B cell (primary cell): ENCODE data around the gene MAP4K4. TPM values are rescaled to one million over a fixed set of nuclear protein-coding genes. Genes with fewer than 3 reads are reported as not detected.

Experiments
- ATAC-seq: fragments of 200-7000 bp; cut with Tn5 transposase; one replicate; pipeline ENCODE4 v1.10.0; 2021; ENCODE audit warnings: low read depth, mild to moderate bottlenecking, moderate number of reproducible peaks, moderate library complexity
- CTCF ChIA-PET: fragments of 350-600 bp; sonication (Branson Sonifier 250); formaldehyde crosslinking; loops from one replicate; lab custom pipeline; 2021; ENCODE audit warnings: antibody characterized with exemption, inconsistent platforms; lab: Charles Lee
- POLR2A ChIA-PET: fragments of 350-600 bp; sonication (Branson Sonifier 250); formaldehyde crosslinking; loops from one replicate; lab custom pipeline; 2021; ENCODE audit warnings: antibody characterized with exemption; lab: Charles Lee
- DNase-seq: peaks from one replicate; pipeline ENCODE4 v3.0.0; 2013
- H2AFZ ChIP-seq: 2 replicates; pipeline ENCODE4 v1.6.1; 2012; ENCODE audit warnings: mild to moderate bottlenecking, low read depth, low read length; ENCODE audit not compliant: insufficient read depth, poor library complexity, severe bottlenecking
- H3K27ac ChIP-seq, 2 donors: 1 replicate in 1 of 2; 2 replicates in 1 of 2; pipeline ENCODE4 v1.5.1; 2012 to 2013; ENCODE audit warnings: low read length in 2 of 2, mild to moderate bottlenecking in 2 of 2, moderate library complexity in 1 of 2
- H3K27me3 ChIP-seq, 4 experiments: fragments of 200-600 bp in 1 of 4; sonication (generic) in 1 of 4; replicated peaks in 1 of 4; 1 replicate in 2 of 4; 2 replicates in 2 of 4; pipeline versions ENCODE4 v1.6.1 to v1.7.0; 2013 to 2016; ENCODE audit warnings: low read length in 3 of 4, mild to moderate bottlenecking in 2 of 4, mixed read lengths in 1 of 4, moderate library complexity in 1 of 4; ENCODE audit not compliant: insufficient read depth in 4 of 4, control insufficient read depth in 3 of 4; ENCODE audit errors: control extremely low read depth in 1 of 4
- H3K36me3 ChIP-seq, 2 experiments: replicated peaks in 1 of 2; 1 replicate in 1 of 2; 2 replicates in 1 of 2; pipeline versions ENCODE4 v1.6.1 to v1.7.1; 2013; ENCODE audit warnings: low read length in 1 of 2; ENCODE audit not compliant: insufficient read depth in 2 of 2, control insufficient read depth in 1 of 2; ENCODE audit errors: control extremely low read depth in 1 of 2, extremely low read depth in 1 of 2
- H3K4me1 ChIP-seq, 2 donors: fragments of 200-600 bp in 1 of 2; sonication (generic) in 1 of 2; 1 replicate in 1 of 2; 2 replicates in 1 of 2; pipeline versions ENCODE4 v1.5.1 to v1.6.1; 2013 to 2017; ENCODE audit warnings: low read length in 2 of 2; ENCODE audit not compliant: control insufficient read depth in 2 of 2, insufficient read depth in 2 of 2
- H3K4me2 ChIP-seq: replicated peaks from 2 replicates; pipeline ENCODE3; 2012; ENCODE audit warnings: mild to moderate bottlenecking, low read depth, low read length; ENCODE audit not compliant: poor library complexity, severe bottlenecking
- H3K4me3 ChIP-seq, 5 experiments: fragments of 200-600 bp in 1 of 5; sonication (generic) in 1 of 5; 1 replicate in 3 of 5; 2 replicates in 2 of 5; pipeline versions ENCODE4 v1.5.1 to v1.7.0; 2011 to 2016; ENCODE audit warnings: low read length in 4 of 5, mild to moderate bottlenecking in 4 of 5, low read depth in 2 of 5, control low read depth in 1 of 5, moderate library complexity in 1 of 5; ENCODE audit not compliant: insufficient read depth in 1 of 5; ENCODE audit errors: control extremely low read depth in 1 of 5, extremely low read depth in 1 of 5
- H3K79me2 ChIP-seq: fragments of 200-600 bp; sonication (generic); one replicate; pipeline ENCODE4 v1.6.0; 2016; ENCODE audit warnings: low read length; ENCODE audit not compliant: control insufficient read depth, insufficient read depth
- H3K9ac ChIP-seq: fragments of 200-600 bp; sonication (generic); 2 replicates; pipeline ENCODE4 v1.6.1; 2017; ENCODE audit warnings: mild to moderate bottlenecking, low read length, moderate library complexity
- H3K9me3 ChIP-seq, 3 donors: one replicate each; pipeline versions ENCODE4 v1.6.1 to v1.7.1; 2013; ENCODE audit warnings: low read length in 2 of 3; ENCODE audit not compliant: control insufficient read depth in 2 of 3, insufficient read depth in 1 of 3; ENCODE audit errors: control extremely low read depth in 1 of 3
- H4K20me1 ChIP-seq: 2 replicates; pipeline ENCODE4 v1.6.0; 2012; ENCODE audit warnings: mild to moderate bottlenecking, low read length; ENCODE audit not compliant: insufficient read depth, control insufficient read depth, poor library complexity, severe bottlenecking
- H3K27ac Mint-ChIP-seq: one replicate; pipeline ENCODE4 v1.8.0; 2021; ENCODE audit warnings: mixed read lengths
- H3K27me3 Mint-ChIP-seq: one replicate; pipeline ENCODE4 v1.8.0; 2021; ENCODE audit warnings: mixed read lengths
- H3K4me1 Mint-ChIP-seq: one replicate; pipeline ENCODE4 v1.8.0; 2021; ENCODE audit warnings: mixed read lengths
- H3K4me3 Mint-ChIP-seq: one replicate; pipeline ENCODE4 v1.8.0; 2021; ENCODE audit warnings: mixed read lengths
- H3K9me3 Mint-ChIP-seq: one replicate; pipeline ENCODE4 v1.8.0; 2022; ENCODE audit warnings: mixed read lengths; ENCODE audit not compliant: insufficient read depth
- EZH2 ChIP-seq: IDR thresholded peaks from 2 replicates; pipeline ENCODE4 v1.6.1; 2012; ENCODE audit warnings: borderline replicate concordance, low read depth, mild to moderate bottlenecking, moderate library complexity, low read length; ENCODE audit not compliant: insufficient read depth, poor library complexity, severe bottlenecking
- WGBS: methylation state at CpG from one replicate; pipeline ENCODE4 v1.1.5; 2013; ENCODE audit warnings: missing lambda C conversion rate; ENCODE audit not compliant: insufficient coverage; 5-methylcytosine and 5-hydroxymethylcytosine counted together
- intact Hi-C: fragments of 100-400 bp; cut with micrococcal nuclease; formaldehyde crosslinking; loops from one replicate; pipeline ENCODE4 v1.10.0; 2022
- polyA plus RNA-seq: library from polyadenylated mRNA; depleted of rRNA; stranded (reverse); fragments of >200 nt; gene quantifications from 2 replicates; pipeline ENCODE4 v1.2.3, GENCODE V29; 2012
- total RNA-seq, 2 donors: library from RNA; stranded (reverse); fragments of 120-200 nt in 1 of 2; gene quantifications; 1 replicate in 1 of 2; 2 replicates in 1 of 2; pipeline versions ENCODE4 v1.2.3 to v1.2.4, GENCODE V29; 2013 to 2022
- TF ChIP-seq, protein P1 (sequence below): fragments of 200-600 bp; IDR thresholded peaks from one replicate; pipeline ENCODE4 v1.8.0; 2022; ENCODE audit warnings: antibody characterized with exemption, mild to moderate bottlenecking

The MAP4K4 gene
- total and polyA plus RNA-seq, 2 donors (not counting 1 experiment from before 2014, with no cell fraction given), result 54.8 to 280 TPM

DNA sequence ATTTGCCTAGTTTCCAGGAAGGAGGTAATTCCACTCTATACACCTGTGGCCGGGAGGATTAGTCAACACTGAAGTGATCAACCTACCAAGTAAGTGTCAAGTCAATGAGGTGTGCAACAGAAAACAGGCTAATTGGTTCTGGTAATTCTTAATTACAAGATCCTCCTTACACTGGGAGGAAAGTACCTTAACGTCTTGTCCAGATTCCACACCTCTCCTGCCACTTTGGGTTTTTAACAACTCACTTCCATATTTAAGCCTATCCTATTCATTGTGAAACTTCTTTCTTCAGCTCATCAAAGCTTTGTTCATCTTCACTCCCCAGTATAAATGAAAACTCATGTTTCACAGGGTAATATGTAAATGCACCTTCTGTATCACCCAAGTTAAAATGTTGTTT, 22.0 kb upstream of the MAP4K4 start:
- H3K4me1 Mint-ChIP-seq, result peaks cover 29% of the 10 kb centered on the region
- Histone ChIP-seq H3K79me2 (no peaks in the 10 kb centered on the region), H3K4me1 (peaks cover 6 to 11% of the 10 kb centered on the region in 2 donors), H3K36me3 (no peaks in the 10 kb centered on the region), H3K9me3 (peaks cover 2 to 17% (median 8%) of the 10 kb centered on the region in 3 donors), H3K27ac (no peak overlapping the region), H2AFZ (no peak overlapping the region), H3K4me2 (no peak overlapping the region), H3K9ac (no peak overlapping the region), H3K27me3 (no peaks in the 10 kb centered on the region), H4K20me1 (no peaks in the 10 kb centered on the region), H3K4me3 (no peak overlapping the region)
- TF ChIP-seq, protein P1, sequence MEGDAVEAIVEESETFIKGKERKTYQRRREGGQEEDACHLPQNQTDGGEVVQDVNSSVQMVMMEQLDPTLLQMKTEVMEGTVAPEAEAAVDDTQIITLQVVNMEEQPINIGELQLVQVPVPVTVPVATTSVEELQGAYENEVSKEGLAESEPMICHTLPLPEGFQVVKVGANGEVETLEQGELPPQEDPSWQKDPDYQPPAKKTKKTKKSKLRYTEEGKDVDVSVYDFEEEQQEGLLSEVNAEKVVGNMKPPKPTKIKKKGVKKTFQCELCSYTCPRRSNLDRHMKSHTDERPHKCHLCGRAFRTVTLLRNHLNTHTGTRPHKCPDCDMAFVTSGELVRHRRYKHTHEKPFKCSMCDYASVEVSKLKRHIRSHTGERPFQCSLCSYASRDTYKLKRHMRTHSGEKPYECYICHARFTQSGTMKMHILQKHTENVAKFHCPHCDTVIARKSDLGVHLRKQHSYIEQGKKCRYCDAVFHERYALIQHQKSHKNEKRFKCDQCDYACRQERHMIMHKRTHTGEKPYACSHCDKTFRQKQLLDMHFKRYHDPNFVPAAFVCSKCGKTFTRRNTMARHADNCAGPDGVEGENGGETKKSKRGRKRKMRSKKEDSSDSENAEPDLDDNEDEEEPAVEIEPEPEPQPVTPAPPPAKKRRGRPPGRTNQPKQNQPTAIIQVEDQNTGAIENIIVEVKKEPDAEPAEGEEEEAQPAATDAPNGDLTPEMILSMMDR, result no peak
- TF ChIP-seq EZH2, result no peak
- CTCF ChIA-PET, result no interaction called here
- DNase-seq (no peak), ATAC-seq (peak; percentile 10)
- POLR2A ChIA-PET, result interaction anchor here (0.6 kb wide), 1 partner anchor 141 kb away, joined by 3 read pairs; no protein-coding TSS in a partner anchor
- H3K27me3 Mint-ChIP-seq, result no peaks in the 10 kb centered on the region
- H3K9me3 Mint-ChIP-seq, result peaks cover 2% of the 10 kb centered on the region
- WGBS, result no CpG with 5 or more reads among the region's 2 CpGs
- no peak overlapping the region for H3K4me3 Mint-ChIP-seq
- intact Hi-C loops, result no loop called here
- H3K27ac Mint-ChIP-seq, result no peak overlapping the region

DNA sequence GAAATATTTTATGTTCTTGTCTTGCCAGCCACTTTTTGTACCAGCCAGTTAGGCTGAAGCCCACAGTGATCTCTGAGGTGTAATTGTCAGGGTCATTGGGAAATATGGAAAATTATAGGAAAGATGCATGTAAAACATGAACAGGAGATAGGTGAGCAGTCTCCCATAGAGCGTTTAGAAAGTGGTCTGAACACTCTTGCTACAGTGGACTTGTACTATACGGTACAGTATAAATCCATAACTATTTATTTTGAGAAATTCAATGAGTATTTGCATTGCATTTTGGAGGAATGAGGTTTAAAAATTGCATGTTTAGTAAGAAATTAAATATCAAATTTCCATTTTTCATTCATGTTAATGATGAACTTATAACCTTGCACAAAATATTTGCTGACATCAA, 20.8 kb upstream of the MAP4K4 start:
- DNase-seq (no peak), ATAC-seq (no peak)
- Histone ChIP-seq H3K4me2 (no peak overlapping the region), H3K9me3 (peaks cover 2 to 14% (median 8%) of the 10 kb centered on the region in 3 donors), H2AFZ (no peak overlapping the region), H3K27ac (no peak overlapping the region), H3K79me2 (no peaks in the 10 kb centered on the region), H3K27me3 (no peaks in the 10 kb centered on the region), H3K4me1 (peaks cover 6 to 11% of the 10 kb centered on the region in 2 donors), H4K20me1 (no peaks in the 10 kb centered on the region), H3K36me3 (no peaks in the 10 kb centered on the region), H3K4me3 (no peak overlapping the region), H3K9ac (no peak overlapping the region)
- ChIA-PET CTCF (interaction anchor here (1.3 kb wide), 1 partner anchor 24 kb away, joined by 3 read pairs; no protein-coding TSS in a partner anchor), POLR2A (no interaction called here)
- WGBS, result no CpG with 5 or more reads among the region's 2 CpGs
- intact Hi-C loops, result no loop called here
- Mint-ChIP-seq H3K27me3 (no peaks in the 10 kb centered on the region), H3K9me3 (no peaks in the 10 kb centered on the region), H3K27ac (no peak overlapping the region), H3K4me3 (peak overlapping the region; percentile 24), H3K4me1 (peaks cover 29% of the 10 kb centered on the region)
- no peak for TF ChIP-seq EZH2
- TF ChIP-seq, protein P1, result no peak
